ENCODE results near the gene GRB10.

DNA sequence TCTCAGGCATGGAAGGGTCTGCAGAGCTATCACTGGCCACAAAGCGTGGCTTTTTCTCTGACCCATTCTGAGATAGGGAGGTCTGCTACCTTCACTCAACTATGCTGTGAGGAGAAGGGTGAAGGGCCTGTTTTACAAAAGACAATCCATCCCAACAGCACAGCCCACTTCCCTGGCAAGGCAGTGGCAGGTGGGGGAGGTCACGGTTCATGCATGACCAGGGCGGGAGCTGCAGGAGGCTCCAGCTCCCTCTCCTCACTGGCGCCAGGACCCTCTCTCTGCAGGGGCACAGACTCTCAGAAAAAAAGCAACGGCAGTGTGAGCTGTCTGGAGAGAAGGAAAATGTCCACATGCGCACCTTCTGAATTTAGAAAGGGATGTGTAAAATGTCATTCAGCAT lies 28.5 kb downstream of the GRB10 start:
- TF ChIP-seq, protein P1, sequence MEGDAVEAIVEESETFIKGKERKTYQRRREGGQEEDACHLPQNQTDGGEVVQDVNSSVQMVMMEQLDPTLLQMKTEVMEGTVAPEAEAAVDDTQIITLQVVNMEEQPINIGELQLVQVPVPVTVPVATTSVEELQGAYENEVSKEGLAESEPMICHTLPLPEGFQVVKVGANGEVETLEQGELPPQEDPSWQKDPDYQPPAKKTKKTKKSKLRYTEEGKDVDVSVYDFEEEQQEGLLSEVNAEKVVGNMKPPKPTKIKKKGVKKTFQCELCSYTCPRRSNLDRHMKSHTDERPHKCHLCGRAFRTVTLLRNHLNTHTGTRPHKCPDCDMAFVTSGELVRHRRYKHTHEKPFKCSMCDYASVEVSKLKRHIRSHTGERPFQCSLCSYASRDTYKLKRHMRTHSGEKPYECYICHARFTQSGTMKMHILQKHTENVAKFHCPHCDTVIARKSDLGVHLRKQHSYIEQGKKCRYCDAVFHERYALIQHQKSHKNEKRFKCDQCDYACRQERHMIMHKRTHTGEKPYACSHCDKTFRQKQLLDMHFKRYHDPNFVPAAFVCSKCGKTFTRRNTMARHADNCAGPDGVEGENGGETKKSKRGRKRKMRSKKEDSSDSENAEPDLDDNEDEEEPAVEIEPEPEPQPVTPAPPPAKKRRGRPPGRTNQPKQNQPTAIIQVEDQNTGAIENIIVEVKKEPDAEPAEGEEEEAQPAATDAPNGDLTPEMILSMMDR (IDR thresholded peaks at IDR 0.05): no peak
- no peak for TF ChIP-seq POLR2A (IDR thresholded peaks at IDR 0.05)

All from uterus (tissue), 2 donors.